PFSK-1 (cell line): ENCODE results near the gene COL4A6.

Experiments used
- FOXP2 ChIP-seq: optimal IDR thresholded peaks from 2 replicates; pipeline ENCODE3; 2011; ENCODE audit warnings: borderline replicate concordance, control low read depth, inconsistent platforms; ENCODE audit not compliant: insufficient read depth; ENCODE audit errors: extremely low read length, extremely low read depth
- POLR2AphosphoS5 ChIP-seq: IDR thresholded peaks from 2 replicates; pipeline ENCODE4 v1.6.1; 2012; ENCODE audit warnings: low read depth, mild to moderate bottlenecking, control low read depth, low read length, moderate library complexity
- SIN3A ChIP-seq: IDR thresholded peaks from 2 replicates; pipeline ENCODE4 v1.6.1; 2012; ENCODE audit warnings: mild to moderate bottlenecking, low read length, moderate library complexity, borderline replicate concordance; ENCODE audit not compliant: insufficient read depth
- TAF1 ChIP-seq: IDR thresholded peaks from 2 replicates; pipeline ENCODE4 v1.6.1; 2012; ENCODE audit warnings: low read length, control low read depth, borderline replicate concordance; ENCODE audit not compliant: insufficient read depth
- TF ChIP-seq, protein P1 (sequence below), 2 experiments: IDR thresholded peaks; 2 replicates each; pipeline versions ENCODE4 v1.6.1 to v1.8.0; 2011 to 2012; ENCODE audit warnings: low read depth in 2 of 2, low read length in 2 of 2, control low read depth in 1 of 2, inconsistent platforms in 1 of 2, mild to moderate bottlenecking in 1 of 2, moderate library complexity in 1 of 2; ENCODE audit not compliant: insufficient read depth in 1 of 2

The COL4A6 gene

DNA sequence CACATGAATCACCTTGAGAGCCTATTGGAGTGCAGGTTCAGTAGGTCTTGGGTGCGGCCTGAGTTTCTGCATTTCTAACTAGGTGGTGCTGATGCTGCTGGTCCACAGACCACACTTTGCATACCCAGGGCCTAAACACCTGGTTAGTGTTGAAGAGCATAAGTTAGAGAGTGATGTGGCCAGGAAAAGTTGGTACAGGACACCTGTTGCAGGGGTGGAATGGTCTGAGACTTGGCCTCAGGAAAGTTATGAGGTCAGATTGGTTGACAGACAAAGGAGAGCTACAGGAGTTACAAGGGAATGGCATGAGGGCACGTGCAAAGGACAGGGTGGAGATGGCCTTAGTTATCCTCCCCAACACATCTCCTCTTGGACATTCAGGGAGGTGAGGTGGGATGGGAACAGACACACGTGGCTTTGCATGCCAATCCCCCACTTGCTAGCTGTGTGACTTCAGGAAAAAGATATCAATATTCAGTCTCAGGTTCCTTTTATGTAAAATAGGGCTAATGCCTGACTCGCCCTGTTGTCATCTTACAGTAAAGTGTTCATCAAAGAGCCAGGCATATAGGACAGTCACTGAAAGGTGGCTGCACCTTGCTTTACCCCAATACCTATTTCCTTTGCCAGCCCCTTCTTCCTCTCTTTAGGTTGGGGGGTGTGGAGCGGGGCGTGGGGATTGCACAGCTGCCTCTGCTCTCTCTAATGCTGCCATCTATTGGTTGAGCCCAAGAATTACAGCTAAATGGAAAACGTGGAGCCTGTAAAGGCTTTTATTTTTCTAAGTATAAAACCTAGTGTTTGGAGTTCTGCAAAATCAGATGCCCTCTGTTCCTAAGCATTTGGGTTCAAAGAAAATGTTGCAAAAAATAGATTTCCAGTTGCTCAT, 299.2 kb downstream of the COL4A6 start:
- TF ChIP-seq POLR2AphosphoS5 (no peak), SIN3A (no peak), TAF1 (no peak), FOXP2 (no peak)
- TF ChIP-seq, protein P1, sequence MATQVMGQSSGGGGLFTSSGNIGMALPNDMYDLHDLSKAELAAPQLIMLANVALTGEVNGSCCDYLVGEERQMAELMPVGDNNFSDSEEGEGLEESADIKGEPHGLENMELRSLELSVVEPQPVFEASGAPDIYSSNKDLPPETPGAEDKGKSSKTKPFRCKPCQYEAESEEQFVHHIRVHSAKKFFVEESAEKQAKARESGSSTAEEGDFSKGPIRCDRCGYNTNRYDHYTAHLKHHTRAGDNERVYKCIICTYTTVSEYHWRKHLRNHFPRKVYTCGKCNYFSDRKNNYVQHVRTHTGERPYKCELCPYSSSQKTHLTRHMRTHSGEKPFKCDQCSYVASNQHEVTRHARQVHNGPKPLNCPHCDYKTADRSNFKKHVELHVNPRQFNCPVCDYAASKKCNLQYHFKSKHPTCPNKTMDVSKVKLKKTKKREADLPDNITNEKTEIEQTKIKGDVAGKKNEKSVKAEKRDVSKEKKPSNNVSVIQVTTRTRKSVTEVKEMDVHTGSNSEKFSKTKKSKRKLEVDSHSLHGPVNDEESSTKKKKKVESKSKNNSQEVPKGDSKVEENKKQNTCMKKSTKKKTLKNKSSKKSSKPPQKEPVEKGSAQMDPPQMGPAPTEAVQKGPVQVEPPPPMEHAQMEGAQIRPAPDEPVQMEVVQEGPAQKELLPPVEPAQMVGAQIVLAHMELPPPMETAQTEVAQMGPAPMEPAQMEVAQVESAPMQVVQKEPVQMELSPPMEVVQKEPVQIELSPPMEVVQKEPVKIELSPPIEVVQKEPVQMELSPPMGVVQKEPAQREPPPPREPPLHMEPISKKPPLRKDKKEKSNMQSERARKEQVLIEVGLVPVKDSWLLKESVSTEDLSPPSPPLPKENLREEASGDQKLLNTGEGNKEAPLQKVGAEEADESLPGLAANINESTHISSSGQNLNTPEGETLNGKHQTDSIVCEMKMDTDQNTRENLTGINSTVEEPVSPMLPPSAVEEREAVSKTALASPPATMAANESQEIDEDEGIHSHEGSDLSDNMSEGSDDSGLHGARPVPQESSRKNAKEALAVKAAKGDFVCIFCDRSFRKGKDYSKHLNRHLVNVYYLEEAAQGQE (IDR thresholded peaks at IDR 0.05; ENCODE audit: insufficient read depth in 1 of 2, low read depth in 2 of 2, low read length in 2 of 2): no peak

DNA sequence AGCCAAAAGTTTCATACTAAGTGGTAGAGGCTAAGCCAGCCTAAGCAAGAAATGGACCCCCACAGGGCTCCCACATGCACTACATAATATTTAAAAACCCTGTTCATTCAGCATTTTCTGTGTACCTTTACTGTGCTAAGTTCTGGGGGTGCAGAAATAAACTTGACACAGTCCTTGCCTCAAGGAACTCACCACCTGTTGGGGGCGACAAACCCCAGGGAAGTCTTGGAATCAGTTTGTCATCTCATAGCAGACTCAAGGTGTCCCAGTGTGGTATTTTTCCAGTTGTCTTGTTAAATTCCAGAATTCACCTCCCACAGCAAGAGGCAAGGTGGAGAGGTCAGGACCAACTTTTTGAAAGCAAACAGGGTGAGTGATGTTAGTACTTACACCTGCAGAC, 303.5 kb downstream of the COL4A6 start:
- TF ChIP-seq POLR2AphosphoS5 (no peak), TAF1 (no peak), SIN3A (no peak), FOXP2 (no peak)
- TF ChIP-seq, protein P1 (IDR thresholded peaks at IDR 0.05; ENCODE audit: insufficient read depth in 1 of 2, low read depth in 2 of 2, low read length in 2 of 2): no peak

DNA sequence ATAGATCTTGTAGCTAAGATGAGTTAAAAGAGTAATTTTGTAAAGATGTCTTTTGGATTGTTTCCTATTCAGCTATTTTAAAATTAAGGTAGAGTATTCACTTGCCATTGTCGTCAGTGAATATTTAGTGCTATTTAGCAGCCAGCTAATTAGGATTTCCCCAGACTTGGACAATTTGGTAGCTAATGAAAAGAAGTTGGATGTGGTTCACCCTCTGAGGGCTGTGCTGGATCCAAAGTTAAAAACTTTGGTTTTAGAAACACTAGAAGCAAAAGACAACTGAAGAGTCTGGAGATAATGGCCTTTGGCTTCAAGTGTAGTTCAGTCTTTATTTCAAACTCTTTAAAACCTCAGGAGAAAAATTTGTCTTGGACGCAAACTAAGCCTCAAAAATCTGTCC, 305.3 kb downstream of the COL4A6 start:
- TF ChIP-seq SIN3A: no peak
- no peak for TF ChIP-seq TAF1
- TF ChIP-seq, protein P1 (IDR thresholded peaks at IDR 0.05; ENCODE audit: insufficient read depth in 1 of 2, low read depth in 2 of 2, low read length in 2 of 2): no peak
- TF ChIP-seq FOXP2: no peak
- no peak for TF ChIP-seq POLR2AphosphoS5

DNA sequence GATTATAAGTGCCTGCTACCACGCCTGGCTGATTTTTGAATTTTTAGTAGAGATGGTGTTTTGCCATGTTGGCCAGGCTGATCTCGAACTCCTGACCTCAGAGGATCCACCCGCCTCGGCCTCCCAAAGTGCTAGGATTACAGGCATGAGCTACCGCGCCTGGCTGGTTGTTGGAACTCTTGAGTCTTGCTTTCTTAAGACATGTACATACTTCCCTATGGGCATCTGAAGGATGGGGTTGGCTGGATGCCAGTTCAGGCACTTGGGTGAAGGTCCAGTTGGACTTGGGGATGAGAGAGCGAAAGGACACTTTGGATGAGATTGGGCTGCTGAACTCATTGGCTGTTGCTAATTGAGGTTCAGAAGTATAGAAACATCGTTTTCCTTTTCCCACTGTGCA, 306.2 kb downstream of the COL4A6 start:
- TF ChIP-seq POLR2AphosphoS5: no peak
- TF ChIP-seq SIN3A: no peak
- no peak for TF ChIP-seq FOXP2
- TF ChIP-seq TAF1: no peak
- TF ChIP-seq, protein P1 (IDR thresholded peaks at IDR 0.05; ENCODE audit: insufficient read depth in 1 of 2, low read depth in 2 of 2, low read length in 2 of 2): no peak
